Heart right ventricle (tissue), 16 donors: ENCODE results near the gene PEPD. TPM values are rescaled to one million over a fixed set of nuclear protein-coding genes. Genes with fewer than 3 reads are reported as not detected.

Experiments
- ATAC-seq, 8 donors: fragments of 200-7000 bp; cut with Tn5 transposase; one replicate each; pipeline ENCODE4 v1.9.1; 2020; ENCODE audit warnings: mild to moderate bottlenecking in 8 of 8, moderate library complexity in 8 of 8, moderate number of reproducible peaks in 1 of 8
- DNase-seq, 2 donors: peaks; one replicate each; pipeline ENCODE4 v3.0.0-alpha.2; 2020
- H3K27ac ChIP-seq, 10 donors: fragments of 200-600 bp; sonication (generic) in 2 of 10; one replicate each; pipeline versions ENCODE4 v1.5.0 to v1.8.0; 2020 to 2022; ENCODE audit warnings: mild to moderate bottlenecking in 3 of 10
- H3K27me3 ChIP-seq, 7 donors: fragments of 200-600 bp; one replicate each; pipeline ENCODE4 v1.8.0; 2021 to 2022; ENCODE audit warnings: mild to moderate bottlenecking in 2 of 7
- H3K36me3 ChIP-seq, 9 donors: fragments of 200-600 bp; sonication (generic) in 1 of 9; one replicate each; pipeline versions ENCODE4 v1.5.0 to v1.8.0; 2020 to 2022; ENCODE audit warnings: mild to moderate bottlenecking in 2 of 9
- H3K4me1 ChIP-seq, 9 donors: fragments of 200-600 bp; sonication (generic) in 1 of 9; one replicate each; pipeline versions ENCODE4 v1.5.0 to v1.8.0; 2020 to 2022; ENCODE audit warnings: mild to moderate bottlenecking in 4 of 9
- H3K4me3 ChIP-seq, 10 donors: fragments of 200-600 bp; sonication (generic) in 2 of 10; one replicate each; pipeline versions ENCODE4 v1.5.0 to v1.8.0; 2020 to 2022; ENCODE audit warnings: mild to moderate bottlenecking in 7 of 10, moderate library complexity in 2 of 10
- H3K9me3 ChIP-seq, 11 donors: fragments of 200-600 bp in 10 of 11; sonication (generic) in 2 of 11; one replicate each; pipeline versions ENCODE4 v1.5.0 to v1.8.0; 2013 to 2022; ENCODE audit warnings: mild to moderate bottlenecking in 2 of 11, control low read depth in 1 of 11, moderate library complexity in 1 of 11
- CTCF ChIP-seq, 9 donors: fragments of 200-600 bp; sonication (generic) in 2 of 9; IDR thresholded peaks; one replicate each; pipeline versions ENCODE4 v1.5.0 to v1.8.0; 2021 to 2022; ENCODE audit warnings: antibody characterized with exemption in 9 of 9, mild to moderate bottlenecking in 5 of 9, moderate library complexity in 1 of 9
- WGBS, 2 donors: extraction: QIAGEN DNeasy Blood & Tissue Kit; methylation state at CpG; one replicate each; pipeline ENCODE4 v1.1.7; 2013; ENCODE audit warnings: inconsistent platforms in 1 of 2; 5-methylcytosine and 5-hydroxymethylcytosine counted together
- intact Hi-C, 10 donors: fragments of 100-400 bp; cut with DNase I; formaldehyde crosslinking; loops; one replicate each; pipeline versions ENCODE4 v1.11.1 to v1.14.2; 2022
- polyA plus RNA-seq, 2 donors: library from polyadenylated mRNA; stranded (reverse); fragments of 200-250 nt; gene quantifications; one replicate each; pipeline ENCODE4 v1.2.3, GENCODE V29; 2013
- total RNA-seq, 10 donors: library from RNA; stranded (reverse); fragmentation: NEBNext Ultra II Directional in 3 of 10; extraction: Animal tissue kit (Norgen Biotek cat#: 25700) in 3 of 10; gene quantifications; one replicate each; pipeline versions ENCODE4 v1.2.1 to v1.2.4, GENCODE V29; 2021 to 2023
- donor health status: Arrhythmogenic right ventricular cardiomyopathy.
- donor health status: ischemic (EF 13 %, LVEDD 7.1; RV severe dilation, severe dysfunction).
- donor health status: healthy with polysubstance abuse.
- donor health status: DM: no; HTN: yes; CAD: no.
- donor health status: DM: no; HTN: no; CAD: no.
- donor health status: ischemic (EF 25% LVEDD 6.9; RV normal size, moderate dysfunction).
- donor health status: ischemic (EF 25% LVEDD 5.7; RV mildly dilated, moderate dysfunction).
- donor health status: healthy.
- donor health status: DM: yes; HTN: yes; CAD: no.
- donor health status: Ischemic cardiomyopathy.
- donor health status: ischemic (EF 35%, LVEDD 5.7; RV mildly dilated, moderate dysfunction).
- donor health status: nonischemic (EF 11% LVEDD 7.7; RV severe dilation, severe dysfunction).
- donor health status: DM: yes; HTN: yes; CAD: no.
- donor health status: PGD.
- donor health status: ischemic (EF 29% LVEDD 5.4; RV normal size, mild dysfunction).
- donor health status: nonischemic (EF 23%, LVEDD 6.1; RV moderate dilation, normal function).

Gene PEPD
- total and polyA plus RNA-seq, 12 donors = 20.4 to 47.7 (median 26.8) TPM

DNA sequence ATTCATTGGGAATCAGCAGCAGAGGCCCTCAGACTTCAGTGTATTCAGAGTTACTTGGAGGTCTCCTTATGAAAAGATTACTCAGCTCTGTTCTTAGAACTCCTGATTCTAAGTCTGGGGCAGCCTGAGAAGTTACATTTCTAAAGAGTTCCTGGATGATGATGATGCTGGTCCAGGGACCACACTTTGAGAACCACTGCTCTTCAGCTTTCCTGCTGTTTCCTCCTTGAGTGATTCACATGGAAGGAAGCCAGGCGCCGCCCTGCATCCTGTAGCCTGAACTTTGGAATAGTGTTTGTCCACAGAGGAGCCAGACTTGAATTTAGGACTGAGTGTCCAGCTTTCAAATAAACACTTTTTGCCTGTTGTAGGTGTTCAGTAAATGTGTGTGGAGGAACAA is 145.2 kb downstream of the PEPD start:
- H3K9me3 ChIP-seq = no peaks in the 10 kb centered on the region
- ATAC-seq (peak in 5 of 8 donors; percentile 35 to 51 (median 36)), DNase-seq (peak; percentile 73 to 82)
- H3K36me3 ChIP-seq = peaks cover 0 to 28% (median 0%) of the 10 kb centered on the region in 9 donors
- no peak for TF ChIP-seq CTCF (IDR thresholded peaks at IDR 0.05)
- 59 to 84% methylated on average over 2 of the region's 2 CpGs for WGBS, 2 donors
- H3K27me3 ChIP-seq = no peaks in the 10 kb centered on the region
- H3K4me3 ChIP-seq = no peak overlapping the region
- H3K27ac ChIP-seq = peak overlapping the region in 9 of 10 donors; percentile 1 to 98 (median 55)
- intact Hi-C loops = loop anchor here in 3 of 10 donors (5.0 to 10.0 kb wide), 2 partner anchors 72 to 74 kb away; partner anchors contain the start of gene CEBPA (in 3 of the 3)
- peaks cover 4 to 61% (median 45%) of the 10 kb centered on the region in 9 donors for H3K4me1 ChIP-seq

DNA sequence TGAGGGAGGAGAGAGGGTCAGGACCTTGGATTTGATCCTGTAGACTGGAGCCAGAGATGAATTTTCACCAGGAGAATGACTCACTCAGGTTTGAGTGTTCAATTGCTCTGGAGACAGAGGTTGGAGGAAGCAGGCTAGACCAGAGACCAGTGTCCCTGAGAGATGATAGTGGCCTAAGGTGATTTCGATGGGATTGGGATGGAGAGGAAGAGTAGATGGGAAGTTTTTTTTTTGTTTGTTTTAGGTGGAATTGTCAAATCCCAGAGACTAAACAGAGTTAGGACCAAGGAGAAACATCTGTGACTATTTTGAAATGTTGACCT is 145.8 kb downstream of the PEPD start:
- peak overlapping the region in 9 of 10 donors; percentile 1 to 98 (median 53) for H3K27ac ChIP-seq
- ATAC-seq = no peak
- WGBS, 2 donors = 75 to 89% methylated on average over 1 of the region's 1 CpG
- H3K9me3 ChIP-seq = no peaks in the 10 kb centered on the region
- no peak for DNase-seq
- peaks cover 0 to 22% (median 0%) of the 10 kb centered on the region in 9 donors for H3K36me3 ChIP-seq
- no peak for TF ChIP-seq CTCF (IDR thresholded peaks at IDR 0.05)
- peaks cover 4 to 57% (median 45%) of the 10 kb centered on the region in 9 donors for H3K4me1 ChIP-seq
- peak overlapping the region in 3 of 10 donors; percentile 73 to 94 (median 78) for H3K4me3 ChIP-seq
- no peaks in the 10 kb centered on the region for H3K27me3 ChIP-seq
- intact Hi-C loops = loop anchor here in 3 of 10 donors (2.0 to 10.0 kb wide), 3 partner anchors 15 to 73 kb away; partner anchors contain the start of gene CEBPA (in 3 of the 3)

- H3K4me1 ChIP-seq = peaks cover 4 to 53% (median 45%) of the 10 kb centered on the region in 9 donors
- H3K36me3 ChIP-seq = peaks cover 0 to 17% (median 0%) of the 10 kb centered on the region in 9 donors
- peak overlapping the region in 9 of 10 donors; percentile 73 to 94 (median 80) for H3K4me3 ChIP-seq
- no peaks in the 10 kb centered on the region for H3K27me3 ChIP-seq
- peak overlapping the region in 8 of 10 donors; percentile 7 to 99 (median 98) for H3K27ac ChIP-seq
- intact Hi-C loops = loop anchor here in 3 of 10 donors (2.0 to 10.0 kb wide), 3 partner anchors 16 to 73 kb away; partner anchors contain the start of gene CEBPA (in 3 of the 3)
- TF ChIP-seq CTCF (IDR thresholded peaks at IDR 0.05) = no peak
- ATAC-seq (no peak), DNase-seq (no peak)
- no peaks in the 10 kb centered on the region for H3K9me3 ChIP-seq
- 79 to 85% methylated on average over 9 of the region's 9 CpGs for WGBS, 2 donors
Measured at GRCh38 chr19:33375156-33375836, 146.3 kb downstream of the PEPD start.

DNA sequence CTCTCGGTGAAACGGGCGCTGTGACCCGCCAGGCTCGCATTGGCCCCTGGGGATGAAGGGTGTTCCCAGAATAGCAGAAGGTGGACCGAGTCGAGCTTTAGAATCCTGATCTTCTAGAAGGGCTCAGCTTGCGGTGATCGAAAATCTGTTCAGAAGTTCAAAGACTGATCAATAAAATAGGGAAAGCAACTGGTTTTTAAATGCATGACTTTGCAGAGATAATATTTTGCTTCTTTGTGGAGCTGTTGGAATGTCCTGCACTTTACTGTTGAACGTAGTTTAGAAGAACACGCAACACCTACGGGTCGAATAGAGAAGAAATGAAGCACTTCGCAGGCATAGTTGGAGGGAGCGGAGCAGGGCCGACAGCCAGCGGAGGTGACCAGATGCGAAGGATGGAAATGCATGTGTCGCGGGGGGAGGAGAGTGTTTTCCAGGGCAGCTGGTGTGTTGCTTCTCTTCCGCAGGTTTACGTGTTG is 147.3 kb downstream of the PEPD start:
- DNase-seq (peak in 1 of 2 donors; percentile 61), ATAC-seq (peak in 4 of 8 donors; percentile 26 to 51 (median 46))
- Histone ChIP-seq H3K27ac (peak overlapping the region; percentile 89 to 100 (median 98)), H3K4me1 (peaks cover 4 to 53% (median 45%) of the 10 kb centered on the region in 9 donors), H3K27me3 (no peaks in the 10 kb centered on the region), H3K36me3 (peaks cover 0 to 7% (median 0%) of the 10 kb centered on the region in 9 donors), H3K4me3 (peak overlapping the region; percentile 61 to 94 (median 80)), H3K9me3 (no peaks in the 10 kb centered on the region)
- intact Hi-C loops = loop anchor here in 4 of 10 donors (2.0 to 10.0 kb wide), 4 partner anchors 17 to 197 kb away; partner anchors contain the start of gene CEBPA (in 2 of the 4)
- TF ChIP-seq CTCF (IDR thresholded peaks at IDR 0.05) = peak in 3 of 9 donors; percentile 29 to 38 (median 36)
- WGBS, 2 donors = 5 to 6% methylated on average over 22 of the region's 22 CpGs
